ENCODE results near the gene IGSF8.
"Not testable (repeated sequence)": the region's sequence is repeated elsewhere in the genome, so short reads cannot be mapped to it uniquely, and the experiment has no call there.

The IGSF8 gene

DNA sequence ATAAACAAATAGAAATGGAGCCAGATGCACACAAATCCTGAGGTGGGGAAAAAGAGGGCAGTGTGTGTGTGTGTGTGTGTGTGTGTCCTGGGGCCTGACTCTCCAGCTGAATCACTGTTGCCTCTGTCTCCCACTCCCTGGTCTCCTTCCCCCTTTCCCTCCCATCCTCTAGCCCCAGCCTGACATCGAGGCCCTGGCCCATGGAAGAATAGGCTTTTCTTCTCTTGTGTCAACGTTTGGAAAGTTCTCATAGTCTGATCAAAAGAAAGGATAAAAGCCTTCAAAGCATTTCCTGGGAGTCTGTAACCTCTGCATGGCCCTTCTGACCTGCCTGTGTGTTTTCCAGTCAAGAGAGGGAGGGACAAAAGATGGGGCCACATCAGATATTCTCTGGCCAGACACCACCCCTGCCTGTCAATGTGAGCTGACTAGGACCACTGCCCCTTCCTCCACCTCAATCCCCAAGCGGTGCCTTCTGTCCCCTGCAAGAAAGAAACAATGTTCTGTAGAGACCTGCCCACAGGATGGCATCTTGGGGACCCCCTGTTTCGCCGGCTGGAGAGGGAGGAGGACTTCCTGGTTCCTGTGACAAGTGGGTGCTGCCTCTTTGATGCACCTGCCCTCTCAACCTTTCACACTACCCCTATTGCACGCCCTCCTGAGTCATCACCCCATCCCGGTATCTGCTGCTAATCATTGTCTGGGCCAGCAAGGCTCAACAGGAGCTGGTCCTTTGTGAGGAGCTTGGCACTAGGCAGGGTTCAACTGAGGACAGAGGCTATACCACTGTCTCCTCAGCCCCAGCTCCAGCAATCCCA lies 44.7 kb downstream of the IGSF8 start:
- no peak overlapping the region for H3K4me3 ChIP-seq
- no peaks in the 10 kb centered on the region for H3K4me1 ChIP-seq
- H3K27me3 ChIP-seq (ENCODE audit: low read depth) = peaks cover 32% of the 10 kb centered on the region
- in situ Hi-C loops (cut with MboI; ENCODE audit: low sequenced_read_pairs) = no loop called here
- no peaks in the 10 kb centered on the region for H3K36me3 ChIP-seq (replicated peaks)
- DNase-seq (ENCODE audit: low spot score in 2 of 2) = no peak
- no peaks in the 10 kb centered on the region for H3K9me3 ChIP-seq

- no peaks in the 10 kb centered on the region for H3K4me1 ChIP-seq
- no peaks in the 10 kb centered on the region for H3K9me3 ChIP-seq
- H3K36me3 ChIP-seq (replicated peaks) = no peaks in the 10 kb centered on the region
- in situ Hi-C loops (cut with MboI; ENCODE audit: low sequenced_read_pairs) = no loop called here
- H3K4me3 ChIP-seq = no peak overlapping the region
- H3K27me3 ChIP-seq (ENCODE audit: low read depth) = peaks cover 33% of the 10 kb centered on the region
- DNase-seq (ENCODE audit: low spot score in 2 of 2) = no peak
Observed at GRCh38 chr1:160052936-160053335, 45.5 kb downstream of the IGSF8 start.

DNA sequence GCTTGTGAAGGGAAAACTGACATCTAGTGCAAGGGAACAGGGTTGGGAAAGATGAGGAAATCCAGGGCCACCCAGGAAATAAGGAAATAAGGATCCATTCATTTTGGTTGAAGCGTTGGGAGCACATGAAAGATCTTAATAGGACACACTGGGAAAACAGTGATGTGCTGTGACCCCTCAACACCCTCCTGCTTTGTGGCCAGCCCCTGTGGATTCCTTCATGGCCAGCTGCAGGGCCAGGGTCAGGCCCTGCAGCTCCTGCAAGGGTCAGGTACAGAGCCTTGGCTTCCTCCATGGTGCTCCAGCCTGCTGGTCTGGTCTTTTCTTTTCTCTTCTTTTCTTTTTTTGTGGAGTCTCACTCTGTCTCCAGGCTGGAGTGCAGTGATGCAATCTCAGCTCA lies 47.8 kb downstream of the IGSF8 start:
- no peak overlapping the region for H3K4me3 ChIP-seq
- in situ Hi-C loops (cut with MboI; ENCODE audit: low sequenced_read_pairs) = no loop called here
- H3K27me3 ChIP-seq (ENCODE audit: low read depth) = peaks cover 34% of the 10 kb centered on the region
- no peaks in the 10 kb centered on the region for H3K4me1 ChIP-seq
- H3K9me3 ChIP-seq = no peaks in the 10 kb centered on the region
- DNase-seq (ENCODE audit: low spot score in 2 of 2) = no peak
- H3K36me3 ChIP-seq (replicated peaks) = no peaks in the 10 kb centered on the region

GRCh38 chr1:160050182-160050581 lies 48.2 kb downstream of the IGSF8 start:
- H3K9me3 ChIP-seq; H3K4me1 ChIP-seq; in situ Hi-C loops (cut with MboI; ENCODE audit: low sequenced_read_pairs); DNase-seq (ENCODE audit: low spot score in 2 of 2); H3K4me3 ChIP-seq; H3K36me3 ChIP-seq (replicated peaks): not testable (repeated sequence)
- H3K27me3 ChIP-seq (ENCODE audit: low read depth) = peaks cover 34% of the 10 kb centered on the region

GRCh38 chr1:160049101-160049500 lies 49.3 kb downstream of the IGSF8 start:
- no peak for DNase-seq (ENCODE audit: low spot score in 2 of 2)
- Histone ChIP-seq H3K36me3 (replicated peaks) (no peaks in the 10 kb centered on the region), H3K27me3 (ENCODE audit: low read depth) (peaks cover 34% of the 10 kb centered on the region), H3K9me3 (no peaks in the 10 kb centered on the region), H3K4me3 (no peak overlapping the region), H3K4me1 (no peaks in the 10 kb centered on the region)
- in situ Hi-C loops (cut with MboI; ENCODE audit: low sequenced_read_pairs) = no loop called here

DNA sequence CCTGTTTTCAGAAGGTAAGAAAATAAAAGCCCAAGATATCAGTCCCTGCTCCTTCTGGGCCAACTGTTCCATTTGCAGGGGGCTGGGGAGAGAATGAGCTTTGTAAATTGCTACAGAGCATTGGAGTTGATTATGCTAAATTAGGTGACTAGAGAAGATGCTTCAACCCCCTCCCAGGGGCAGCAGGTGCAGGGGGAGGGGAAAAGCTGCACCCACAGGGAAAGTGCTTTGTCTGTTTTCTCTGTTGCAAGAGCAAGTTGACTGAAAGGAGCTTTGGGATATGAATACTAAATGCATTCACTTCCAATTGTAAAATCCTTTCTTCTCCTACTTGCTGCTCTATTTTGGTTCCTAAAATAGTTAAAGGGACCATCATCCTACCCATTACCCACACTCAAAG lies 50.1 kb downstream of the IGSF8 start:
- H3K9me3 ChIP-seq = no peaks in the 10 kb centered on the region
- H3K36me3 ChIP-seq (replicated peaks) = no peaks in the 10 kb centered on the region
- in situ Hi-C loops (cut with MboI; ENCODE audit: low sequenced_read_pairs) = no loop called here
- H3K4me1 ChIP-seq = no peaks in the 10 kb centered on the region
- H3K27me3 ChIP-seq (ENCODE audit: low read depth) = peaks cover 30% of the 10 kb centered on the region
- DNase-seq (ENCODE audit: low spot score in 2 of 2) = no peak
- no peak overlapping the region for H3K4me3 ChIP-seq

DNA sequence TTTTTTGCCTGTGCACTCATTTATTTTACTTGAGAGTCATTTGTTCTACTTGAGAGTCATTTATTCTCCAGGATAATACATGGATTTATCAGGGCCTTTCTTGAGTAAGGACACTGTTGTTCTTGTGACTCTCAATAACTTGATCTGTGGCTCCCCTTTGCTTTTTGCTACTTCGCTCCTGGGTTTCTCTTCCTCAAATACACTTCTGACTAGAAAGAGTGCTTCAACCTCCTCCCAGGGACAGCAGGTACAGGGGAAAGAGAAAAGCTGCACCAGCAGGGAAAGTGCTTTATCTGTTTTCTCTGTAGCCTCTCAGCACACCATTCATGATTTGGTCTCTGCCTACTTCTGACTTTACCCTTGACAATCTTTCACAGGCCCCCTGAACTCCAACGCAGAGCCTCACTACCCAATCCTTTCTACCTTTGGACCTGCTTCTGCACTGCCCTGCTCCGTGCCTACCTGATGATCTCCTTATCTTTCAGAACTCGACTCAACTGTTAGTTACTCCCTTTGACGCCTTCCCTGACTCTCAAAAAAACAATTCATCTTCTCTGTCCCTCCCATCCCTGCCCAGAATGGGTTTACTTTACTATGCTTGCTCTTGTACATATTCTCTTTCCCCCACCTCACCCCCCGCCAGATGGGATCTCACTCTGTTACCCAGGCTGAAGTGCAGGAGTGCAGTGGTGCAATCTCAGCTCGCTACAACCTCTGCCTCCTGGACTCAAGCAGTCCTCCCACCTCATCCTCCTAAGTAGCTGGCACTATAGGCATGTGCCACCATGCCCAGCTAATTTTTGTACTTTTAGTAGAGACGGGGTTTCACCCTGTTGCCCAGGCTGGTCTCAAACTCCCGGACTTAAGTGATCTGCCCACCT lies 51.1 kb downstream of the IGSF8 start:
- in situ Hi-C loops (cut with MboI; ENCODE audit: low sequenced_read_pairs) = no loop called here
- no peak for DNase-seq (ENCODE audit: low spot score in 2 of 2)
- Histone ChIP-seq H3K4me3 (no peak overlapping the region), H3K27me3 (ENCODE audit: low read depth) (peaks cover 20% of the 10 kb centered on the region), H3K9me3 (no peaks in the 10 kb centered on the region), H3K36me3 (replicated peaks) (no peaks in the 10 kb centered on the region), H3K4me1 (no peaks in the 10 kb centered on the region)

DNA sequence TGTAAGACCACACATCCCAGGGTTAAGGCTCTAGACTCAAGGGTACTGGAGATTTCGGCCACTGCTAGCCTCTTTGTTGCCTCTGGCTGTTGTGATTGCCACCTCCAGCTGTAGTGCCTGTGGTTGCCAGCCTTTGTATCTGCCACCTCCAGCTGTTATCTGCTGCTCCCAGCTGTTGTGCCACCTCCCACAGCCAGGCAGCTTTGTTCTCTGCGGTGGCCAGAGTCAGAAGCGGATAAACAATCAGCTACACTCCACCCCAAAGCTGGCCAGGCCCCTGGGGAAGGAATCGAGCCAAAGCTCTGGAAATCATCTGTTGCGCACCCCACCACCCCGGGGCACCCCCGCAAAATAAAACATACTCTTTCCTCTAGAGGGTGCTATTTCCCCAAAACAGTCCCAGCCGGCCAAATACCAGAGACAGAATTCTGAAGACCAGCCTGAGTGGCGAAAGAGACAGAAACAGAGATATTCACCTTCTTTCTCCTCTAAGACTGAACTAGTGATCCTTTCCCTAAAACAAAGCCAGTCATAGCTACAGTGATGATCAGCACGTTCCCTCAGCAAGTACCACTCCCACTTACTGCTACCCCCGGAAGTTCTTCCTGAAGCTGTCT lies 51.8 kb downstream of the IGSF8 start:
- in situ Hi-C loops (cut with MboI; ENCODE audit: low sequenced_read_pairs) = no loop called here
- Histone ChIP-seq H3K9me3 (no peaks in the 10 kb centered on the region), H3K36me3 (replicated peaks) (no peaks in the 10 kb centered on the region), H3K27me3 (ENCODE audit: low read depth) (peaks cover 13% of the 10 kb centered on the region), H3K4me3 (no peak overlapping the region), H3K4me1 (no peaks in the 10 kb centered on the region)
- peak in 1 of 2 experiments; percentile 35 for DNase-seq (ENCODE audit: low spot score in 2 of 2)

GRCh38 chr1:160045653-160046052 lies 52.8 kb downstream of the IGSF8 start:
- DNase-seq (ENCODE audit: low spot score in 2 of 2) = no peak
- Histone ChIP-seq H3K9me3 (no peaks in the 10 kb centered on the region), H3K4me1 (no peaks in the 10 kb centered on the region), H3K4me3 (no peak overlapping the region), H3K36me3 (replicated peaks) (no peaks in the 10 kb centered on the region), H3K27me3 (ENCODE audit: low read depth) (peaks cover 9% of the 10 kb centered on the region)
- in situ Hi-C loops (cut with MboI; ENCODE audit: low sequenced_read_pairs) = no loop called here

DNA sequence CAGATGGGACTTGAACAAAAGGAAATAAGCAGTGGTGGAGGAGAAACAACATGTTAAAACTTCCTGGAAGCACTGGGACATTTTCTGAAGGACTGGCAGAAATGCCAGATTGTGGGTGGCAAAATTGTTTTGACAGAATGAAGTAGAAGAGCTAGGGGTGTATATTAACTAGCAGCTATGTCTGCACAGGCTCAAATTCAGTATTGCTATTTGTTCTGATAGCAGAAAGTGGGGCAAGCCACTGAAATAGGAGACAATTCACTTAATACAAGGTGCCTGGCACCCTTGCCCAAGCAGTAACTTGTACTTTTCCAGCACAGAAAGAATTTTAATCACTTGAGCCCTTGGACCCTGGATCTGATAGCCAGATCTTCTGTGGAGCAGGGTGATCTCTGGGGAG lies 54.9 kb downstream of the IGSF8 start:
- H3K9me3 ChIP-seq = no peaks in the 10 kb centered on the region
- H3K4me1 ChIP-seq = no peaks in the 10 kb centered on the region
- H3K4me3 ChIP-seq = no peak overlapping the region
- no peak for DNase-seq (ENCODE audit: low spot score in 2 of 2)
- H3K36me3 ChIP-seq (replicated peaks) = no peaks in the 10 kb centered on the region
- peaks cover 4% of the 10 kb centered on the region; the same call in 1 of the 2 replicates for H3K27me3 ChIP-seq (ENCODE audit: low read depth)
- in situ Hi-C loops (cut with MboI; ENCODE audit: low sequenced_read_pairs) = no loop called here

All from HAP-1 (cell line).